GM21737 (cell line): ENCODE results near the gene TOX2.
A peak's percentile ranks its signal among the peaks of the same experiment; 100 is the strongest.

Experiments used
- ATAC-seq: cut with Tn5 transposase; IDR thresholded peaks from one replicate; pipeline ENCODE4 v1.9.1; 2021; ENCODE audit warnings: mild to moderate bottlenecking, moderate library complexity; ENCODE audit not compliant: unreplicated experiment

The TOX2 gene

DNA sequence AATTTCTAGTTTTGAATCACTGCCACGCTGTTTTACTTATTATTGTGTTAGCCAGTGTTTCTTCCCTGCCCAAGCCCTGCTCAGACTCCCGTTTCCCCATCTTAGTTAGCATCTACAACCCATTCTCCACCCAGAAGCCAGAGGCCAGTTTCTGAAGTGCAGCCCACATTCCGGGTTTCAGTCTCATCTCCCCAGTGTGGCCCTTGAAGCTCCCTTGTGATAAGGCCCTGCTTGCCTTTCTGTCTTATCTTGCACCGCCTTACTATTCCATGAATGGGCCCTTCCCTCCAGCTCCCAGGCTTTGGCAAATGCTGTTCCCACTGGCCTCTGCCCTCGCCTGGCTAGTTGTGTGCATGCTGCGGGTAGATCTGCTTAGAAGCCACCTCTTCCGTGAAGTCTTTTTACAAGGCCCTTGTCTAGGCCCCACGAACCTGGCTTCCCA is 41.1 kb downstream of the TOX2 start:
- ATAC-seq: no peak

GRCh38 chr20:43957392-43957791 is 42.7 kb downstream of the TOX2 start:
- ATAC-seq: no peak

- no peak for ATAC-seq
These were observed 44.0 kb downstream of the TOX2 start for GRCh38 chr20:43958626-43959025.

DNA sequence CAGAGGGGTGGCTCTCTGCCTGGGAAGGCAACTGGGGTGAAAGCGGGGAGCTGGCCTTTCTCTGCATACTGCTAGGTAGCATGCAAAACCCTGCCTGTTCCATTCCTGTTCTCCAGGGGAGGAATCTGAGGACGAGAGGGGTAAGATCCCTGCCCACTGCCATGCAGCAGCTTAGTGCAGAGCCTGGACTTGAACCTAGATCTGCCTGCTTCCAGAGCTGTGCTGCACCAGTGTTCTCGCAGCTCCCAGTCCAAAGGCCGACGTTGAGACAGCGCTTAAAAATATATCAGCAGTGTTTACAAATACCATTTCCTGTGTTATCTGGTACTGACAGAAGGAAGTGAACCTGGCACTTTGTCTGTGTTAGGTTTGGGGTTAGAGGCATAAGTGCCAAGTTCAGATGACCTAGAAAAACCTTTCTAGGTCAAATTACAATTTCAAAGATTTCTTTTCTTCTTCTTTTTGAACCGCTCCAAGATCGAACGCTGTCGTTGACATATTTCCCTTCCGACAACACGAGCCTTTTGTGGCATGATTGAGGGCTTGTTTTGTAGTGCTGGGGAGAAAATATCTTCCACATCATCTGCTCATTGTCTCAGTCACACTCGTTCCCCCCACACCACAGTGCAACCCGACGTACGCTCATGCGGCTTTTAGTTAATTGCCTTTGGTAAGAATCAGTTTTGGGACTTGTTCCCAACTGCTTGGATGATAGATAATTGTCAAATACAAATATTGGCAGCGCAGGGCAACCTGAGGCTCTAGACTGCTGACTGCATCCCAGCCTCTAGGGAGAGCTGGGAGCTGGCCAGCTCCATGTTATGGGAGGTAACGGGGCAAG is 44.6 kb downstream of the TOX2 start:
- no peak for ATAC-seq

DNA sequence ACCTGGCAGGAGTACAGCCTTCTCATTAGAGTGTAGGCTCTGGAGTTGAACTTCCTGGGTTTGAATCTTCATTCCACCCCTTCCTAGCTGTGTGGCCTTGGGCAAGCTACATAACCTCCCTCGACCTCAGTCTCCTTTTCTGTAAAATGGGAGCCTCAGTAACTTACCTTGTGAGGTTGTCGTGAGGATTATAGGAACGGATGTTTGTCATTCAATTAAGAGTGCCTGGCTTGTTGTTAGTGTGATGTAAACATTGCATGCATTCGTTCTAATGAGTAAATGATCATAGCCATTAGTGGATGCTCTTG is 45.2 kb downstream of the TOX2 start:
- no peak for ATAC-seq

DNA sequence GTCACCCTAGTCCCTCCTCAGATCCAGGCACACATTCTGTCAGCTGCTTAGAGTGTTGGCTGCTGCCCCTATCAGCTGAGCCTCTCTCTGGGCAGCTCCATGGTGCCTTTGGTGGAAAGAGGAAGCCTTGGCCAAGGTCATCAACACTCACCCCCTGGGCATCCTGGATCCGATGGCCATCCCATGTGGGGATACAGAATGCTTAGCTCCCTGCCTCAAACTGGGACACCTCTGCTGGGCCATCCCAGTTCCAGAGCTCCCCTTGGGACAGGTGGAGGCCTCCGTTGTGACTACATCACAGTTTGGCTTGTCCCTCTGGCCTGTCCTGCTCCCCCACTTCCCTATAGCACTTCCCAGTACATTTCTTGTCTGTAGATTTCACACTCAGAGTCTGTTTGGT is 45.6 kb downstream of the TOX2 start:
- ATAC-seq: no peak

GRCh38 chr20:43961116-43961515 is 46.5 kb downstream of the TOX2 start:
- ATAC-seq: no peak

DNA sequence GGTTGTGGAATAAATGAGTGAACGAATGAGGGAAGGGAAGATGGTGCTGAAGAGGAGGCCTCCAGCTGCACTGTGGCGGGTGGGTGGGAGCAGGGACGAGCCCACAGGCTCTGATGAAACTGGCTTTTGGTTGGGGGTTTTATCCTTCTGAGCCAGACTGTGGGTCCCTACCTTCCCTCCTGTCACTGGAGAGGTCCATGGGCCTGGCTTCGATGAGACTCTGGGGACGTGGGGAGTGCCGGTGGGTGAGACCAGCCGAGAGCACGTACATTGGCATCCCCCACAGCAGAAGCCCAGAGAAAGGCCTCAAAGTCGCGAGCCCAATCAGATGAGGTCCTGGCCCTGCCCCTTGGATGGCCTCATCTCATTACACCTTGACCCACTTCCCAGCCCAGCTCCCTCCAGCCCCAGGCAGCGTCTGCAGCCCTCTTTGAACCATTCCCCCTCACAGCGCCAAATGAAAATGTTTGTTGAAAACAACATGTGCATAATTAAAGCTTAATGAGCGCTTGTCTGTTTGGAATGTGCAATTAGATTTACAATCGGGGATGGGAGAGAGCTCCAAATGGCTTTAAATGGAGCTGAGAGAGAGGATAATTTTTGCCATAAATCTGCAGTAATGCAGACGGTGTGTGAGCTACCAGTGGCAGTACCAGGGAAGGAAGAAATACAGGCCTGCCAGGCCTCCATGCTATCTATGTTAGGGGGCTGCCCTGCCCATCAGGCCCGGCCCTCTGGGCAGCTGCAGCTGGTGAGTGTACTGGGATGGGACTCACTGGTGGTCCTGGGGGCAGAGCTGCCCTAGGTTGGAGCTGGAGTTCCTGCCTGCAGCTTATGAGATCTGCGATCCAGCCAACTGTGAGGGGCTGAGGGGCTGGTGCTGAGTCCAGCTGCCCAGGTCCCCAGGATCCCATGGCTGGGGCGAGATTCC is 47.2 kb downstream of the TOX2 start:
- no peak for ATAC-seq

DNA sequence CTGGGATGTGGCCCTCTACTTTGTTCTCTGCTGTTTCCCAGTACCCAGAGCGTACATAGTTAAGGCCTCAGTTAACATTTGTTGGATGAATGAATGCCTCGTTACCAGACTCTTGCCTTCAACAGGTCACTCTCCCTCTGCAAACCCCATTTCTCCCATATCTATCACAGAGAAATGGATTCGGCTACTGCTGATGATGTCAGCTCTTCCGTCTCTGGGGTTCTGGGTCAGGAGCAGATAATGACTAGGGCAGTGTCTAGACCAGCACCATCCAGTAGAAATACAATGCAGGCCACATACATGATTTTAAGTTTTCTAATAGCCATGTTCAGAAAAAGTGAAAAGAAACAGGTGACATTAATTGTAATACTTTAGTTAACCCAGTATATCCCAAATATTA is 47.9 kb downstream of the TOX2 start:
- no peak for ATAC-seq

- no peak for ATAC-seq
These were observed 48.6 kb downstream of the TOX2 start for GRCh38 chr20:43963233-43963632.

DNA sequence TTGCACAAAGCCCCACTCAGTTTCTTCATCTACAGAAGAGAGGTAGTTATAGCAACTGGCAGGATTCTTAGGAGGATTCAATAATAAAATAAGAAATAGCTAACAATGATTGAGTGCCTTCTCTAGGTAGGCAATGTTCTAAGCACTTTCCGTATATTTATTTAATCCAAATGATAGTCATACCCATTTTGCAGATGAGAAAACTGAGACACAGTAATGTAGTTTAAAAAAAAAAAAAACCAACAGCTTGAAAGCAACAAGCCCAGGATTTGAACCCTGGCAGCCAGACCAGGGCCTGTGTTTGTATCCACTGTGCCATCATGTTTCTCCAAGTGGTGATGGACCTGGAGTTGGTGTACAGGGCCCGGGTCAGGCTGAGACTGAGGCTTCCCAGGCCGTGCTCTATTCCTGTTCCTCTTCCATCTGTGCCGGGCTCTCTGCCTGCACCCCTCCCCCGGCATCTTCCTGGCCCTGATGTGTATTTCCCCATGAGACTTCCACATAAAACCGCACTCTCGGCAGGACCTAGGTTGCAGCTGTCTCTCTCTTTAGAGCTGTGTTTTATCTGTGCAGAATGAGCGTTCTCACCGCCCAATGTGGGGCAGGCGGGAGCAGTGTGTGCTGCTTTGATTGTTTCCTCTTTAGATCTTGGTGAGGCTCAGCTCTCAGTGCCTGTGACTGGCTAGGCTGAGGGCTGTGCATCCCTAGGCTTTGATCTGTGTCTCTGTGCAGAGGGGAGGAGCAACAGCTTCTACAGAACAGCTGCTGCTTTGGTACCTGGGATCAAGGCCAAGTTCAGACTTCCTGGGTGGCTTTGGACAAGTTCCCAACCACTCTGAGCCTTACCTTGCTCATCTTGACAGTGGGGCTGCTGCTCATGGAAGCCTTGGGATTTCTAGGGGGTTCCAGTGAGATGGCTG is 49.5 kb downstream of the TOX2 start:
- peak; percentile 59 for ATAC-seq

GRCh38 chr20:43968341-43969000 is 53.8 kb downstream of the TOX2 start:
- ATAC-seq: no peak

- ATAC-seq: no peak
These were observed 54.4 kb downstream of the TOX2 start for GRCh38 chr20:43969028-43969447.

DNA sequence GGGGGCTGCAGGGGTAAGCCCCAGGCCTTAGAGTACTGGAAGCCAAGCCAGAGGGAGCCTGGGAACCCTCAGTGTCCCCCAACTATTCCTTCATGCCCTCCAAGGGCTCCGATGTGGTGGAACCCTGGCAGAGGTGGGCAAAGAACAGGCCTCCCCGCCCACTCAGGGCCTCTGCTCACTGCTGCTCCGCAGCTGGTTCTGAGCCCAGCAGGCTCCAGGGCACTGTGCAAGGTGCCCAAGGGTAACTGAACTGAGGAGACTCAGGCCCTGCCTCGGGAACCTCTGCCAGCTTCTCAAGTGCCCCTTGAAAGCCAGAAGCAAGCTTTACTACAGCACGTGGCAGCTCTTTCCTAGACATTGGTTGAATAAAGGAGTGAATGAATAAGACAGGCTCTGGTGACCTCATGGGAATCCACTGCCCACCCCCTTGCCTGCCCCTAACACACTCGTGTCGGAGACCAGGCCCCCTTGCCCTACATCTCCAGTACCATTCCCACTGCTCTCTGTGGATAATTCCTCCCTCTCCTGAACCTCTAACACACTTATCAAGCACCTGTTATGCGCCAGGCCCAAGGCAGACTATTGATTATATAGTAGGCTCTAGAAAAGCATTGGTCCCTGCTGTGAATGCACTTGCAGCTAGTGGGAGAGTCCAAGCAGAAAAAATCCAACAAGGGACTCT is 55.0 kb downstream of the TOX2 start:
- ATAC-seq: no peak

DNA sequence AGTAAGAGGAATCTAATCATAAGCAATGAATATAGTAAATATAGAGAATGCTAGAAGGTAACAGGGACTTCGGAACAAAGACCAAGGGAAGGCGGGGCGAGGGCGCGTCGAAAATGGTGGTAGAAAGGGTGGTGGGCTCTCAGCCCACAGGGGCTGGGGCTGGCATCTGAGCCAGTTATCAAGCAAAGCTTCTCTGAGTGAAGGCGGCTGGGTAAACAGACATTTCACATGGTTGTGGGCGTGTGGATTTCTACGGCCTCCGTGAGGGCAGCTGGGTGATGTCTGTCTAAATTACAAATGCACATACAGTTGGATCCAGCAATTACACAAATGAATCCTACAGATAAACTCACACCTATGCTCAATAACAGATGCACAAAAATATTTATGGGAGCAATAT is 56.6 kb downstream of the TOX2 start:
- ATAC-seq: no peak

DNA sequence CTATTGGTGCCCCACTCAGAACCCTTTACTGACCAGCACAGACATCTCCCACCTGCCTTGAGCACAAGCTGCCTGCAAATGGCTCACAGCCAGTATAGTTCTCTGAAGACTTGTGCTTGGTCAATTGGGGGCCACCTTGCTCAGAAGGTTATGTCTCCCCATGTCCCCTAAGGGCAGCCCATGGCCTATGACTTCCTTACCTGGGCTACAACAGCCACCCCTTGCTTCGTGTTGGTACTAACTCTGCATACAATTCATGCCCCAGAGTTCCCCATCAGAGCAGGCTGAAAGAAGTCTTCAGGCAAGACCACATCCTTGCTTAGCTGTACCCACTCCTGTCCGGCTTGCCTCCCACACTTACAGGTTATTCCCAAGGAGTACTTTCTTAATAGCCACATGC is 57.4 kb downstream of the TOX2 start:
- ATAC-seq: no peak

DNA sequence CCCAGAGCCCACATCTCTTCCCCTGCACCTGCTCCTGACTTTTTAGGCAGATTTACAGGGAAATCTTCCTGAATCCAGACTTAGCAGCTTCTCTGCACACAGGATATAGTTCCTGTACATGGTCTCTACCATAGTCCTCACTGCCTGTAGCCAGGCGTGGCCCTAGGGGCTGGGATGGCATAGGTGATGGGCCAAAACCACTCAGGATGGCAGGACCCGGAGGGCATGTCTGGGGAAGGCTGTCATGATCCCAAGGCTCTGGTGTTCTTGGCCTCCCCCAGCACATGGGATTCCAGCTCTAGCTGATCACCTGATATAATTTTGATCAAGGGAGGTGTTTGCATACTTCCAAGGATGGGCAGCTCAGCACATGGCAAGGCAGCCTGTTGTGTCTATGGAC is 58.0 kb downstream of the TOX2 start:
- no peak for ATAC-seq

DNA sequence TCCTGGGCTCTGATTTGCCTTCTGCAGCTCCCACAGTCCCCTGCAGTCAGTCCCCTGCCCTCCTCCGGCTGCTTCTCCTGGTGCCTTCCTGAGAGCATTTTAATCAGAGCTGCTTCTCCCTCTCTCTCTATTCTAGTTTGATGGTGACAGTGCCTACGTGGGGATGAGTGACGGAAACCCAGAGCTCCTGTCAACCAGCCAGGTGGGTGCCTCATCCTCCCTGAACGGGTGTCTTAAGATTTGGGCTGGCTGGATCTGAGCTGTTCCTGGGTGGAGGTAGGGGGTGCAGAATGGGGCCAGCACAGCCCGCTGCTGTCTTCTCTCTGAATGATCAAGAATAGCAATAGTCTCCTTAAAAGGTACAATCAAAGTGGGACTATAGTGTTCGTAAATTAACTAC is 58.6 kb downstream of the TOX2 start:
- no peak for ATAC-seq

DNA sequence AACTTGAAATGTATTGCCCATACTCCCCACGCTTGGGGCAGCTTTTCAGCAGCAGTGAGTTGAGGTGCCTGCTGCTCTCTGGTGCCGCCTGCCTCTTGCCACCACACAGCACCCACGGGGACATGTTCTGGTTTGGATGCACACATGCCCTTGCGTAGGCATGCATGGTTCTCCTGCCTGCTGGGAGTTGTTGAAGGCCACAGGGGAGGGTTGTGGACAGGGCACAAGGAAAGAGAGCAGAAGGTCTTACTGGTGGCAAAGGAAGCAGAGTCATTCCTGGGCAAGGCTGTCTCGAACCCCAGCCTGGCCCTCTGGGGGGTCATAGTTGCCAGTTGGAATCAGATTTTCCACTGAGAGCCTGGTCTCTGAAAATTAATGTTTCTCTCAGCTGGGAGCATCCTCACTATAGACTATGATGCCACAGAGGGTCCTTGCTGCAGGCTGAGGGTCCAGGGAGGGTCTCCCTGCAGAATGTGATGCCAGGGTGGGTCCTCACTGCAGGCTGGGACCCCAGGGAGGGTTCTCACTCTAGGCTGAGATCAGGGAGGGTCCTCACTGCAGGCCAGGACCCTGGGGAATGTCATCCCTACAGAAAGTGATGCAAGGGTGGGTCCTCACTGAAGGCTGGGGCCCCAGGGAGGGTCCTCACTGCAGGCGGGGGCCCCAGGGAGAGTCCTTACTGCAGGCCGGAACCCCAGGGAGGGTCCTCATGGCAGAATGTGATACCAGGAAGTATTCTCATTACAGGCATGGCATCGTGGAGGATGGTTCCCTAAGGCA is 59.2 kb downstream of the TOX2 start:
- ATAC-seq: no peak
